ENCODE results near the gene CORO1C. TPM values are rescaled to one million over a fixed set of nuclear protein-coding genes. Genes with fewer than 3 reads are reported as not detected.
"Not testable (repeated sequence)": the region's sequence is repeated elsewhere in the genome, so short reads cannot be mapped to it uniquely, and the experiment has no call there.

The CORO1C gene
- total RNA-seq, 2 experiments from 2014 or later: 66.3 to 69.2 TPM

DNA sequence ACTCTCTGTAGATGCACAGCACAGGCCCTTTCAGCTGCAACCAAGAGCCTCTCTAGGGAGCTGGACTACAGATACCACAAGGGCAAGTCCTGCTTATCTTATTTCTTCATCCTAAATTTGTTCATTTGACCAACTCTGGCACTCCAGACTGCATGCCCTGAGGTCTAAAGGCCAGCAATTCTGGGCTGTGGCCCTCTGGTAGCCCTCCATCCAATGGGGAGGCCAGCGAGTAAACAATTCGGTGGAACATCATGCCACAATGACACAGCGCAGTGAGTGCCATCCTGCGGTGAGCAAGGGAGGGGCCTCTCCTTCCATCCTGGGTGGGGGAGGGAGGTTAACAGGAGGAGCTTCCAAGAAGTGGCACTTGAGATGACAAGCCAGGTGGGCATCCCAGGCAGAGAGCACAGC is 97.0 kb downstream of the CORO1C start:
- POLR2A ChIA-PET: interaction anchor here (0.5 to 10.9 kb wide), 12 partner anchors 13 to 223 kb away, joined by 3 to 121 read pairs (median 5); partner anchors contain the start of genes ISCU, SART3 and SSH1
- H3K9me3 Mint-ChIP-seq (ENCODE audit: insufficient read depth): no peaks in the 10 kb centered on the region
- H3K4me1 Mint-ChIP-seq (ENCODE audit: low read depth): peaks cover 61% of the 10 kb centered on the region
- peak overlapping the region; percentile 100 for H3K4me3 Mint-ChIP-seq
- no peaks in the 10 kb centered on the region for H3K27me3 Mint-ChIP-seq (ENCODE audit: low read depth)
- H3K27ac Mint-ChIP-seq: peak overlapping the region; percentile 99
- CTCF ChIA-PET: interaction anchor here (1.0 to 13.3 kb wide), 9 partner anchors 12 to 169 kb away, joined by 3 to 250 read pairs (median 16); no protein-coding TSS in a partner anchor
- H3K36me3 Mint-ChIP-seq (ENCODE audit: low read depth): peaks cover 52% of the 10 kb centered on the region
- peak; percentile 75 for DNase-seq
- ATAC-seq: peak; percentile 3

DNA sequence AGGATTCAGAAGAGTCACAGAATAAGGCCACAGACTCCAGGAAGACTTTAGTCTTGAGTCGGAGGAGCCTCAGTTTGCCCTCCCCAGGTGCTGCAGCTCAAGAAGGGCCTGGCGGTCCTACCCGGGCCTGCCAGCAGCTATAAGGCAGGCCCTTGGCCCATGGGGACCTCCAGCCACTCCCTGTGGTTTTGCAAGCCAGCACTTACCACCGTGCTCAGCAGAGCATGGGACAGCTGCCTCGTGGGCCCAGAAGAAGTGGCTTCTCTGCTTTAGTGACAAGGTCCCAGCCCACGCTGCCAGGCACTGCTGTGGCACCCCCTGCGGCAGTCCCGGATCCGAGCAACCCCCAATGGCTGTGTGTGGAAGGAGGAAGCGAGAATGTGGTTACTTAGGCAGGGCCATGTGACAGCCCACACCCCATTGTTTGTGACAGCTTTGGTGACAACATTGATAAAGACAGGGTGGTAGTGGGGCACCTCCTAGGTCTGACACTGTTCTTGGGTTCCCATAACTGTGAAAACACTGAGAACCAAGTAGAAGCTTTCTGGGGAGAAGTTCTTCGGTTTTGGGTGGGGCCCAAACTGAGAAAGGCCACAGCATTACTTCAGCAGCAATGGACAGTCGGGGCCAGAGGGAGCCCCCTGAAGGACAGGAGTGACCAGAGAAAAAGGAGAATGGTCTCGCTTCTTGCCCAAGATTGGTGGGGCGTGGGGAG is 97.6 kb downstream of the CORO1C start, which contains the start of gene SELPLG:
SELPLG (minus strand) TSS at position 361 of the 715 bp plus-strand sequence. CDS start 9,587 bp downstream, outside the sequence.
- CTCF ChIA-PET: interaction anchor here (1.3 to 13.3 kb wide), 12 partner anchors 13 to 170 kb away, joined by 3 to 250 read pairs (median 12); partner anchors contain the start of genes ISCU and SART3
- Mint-ChIP-seq H3K4me3 (peak within 1 kb of the TSS; percentile 100), H3K36me3 (ENCODE audit: low read depth) (peaks cover 55% of the 10 kb centered on the region), H3K9me3 (ENCODE audit: insufficient read depth) (no peaks in the 10 kb centered on the region), H3K4me1 (ENCODE audit: low read depth) (peaks cover 63% of the 10 kb centered on the region), H3K27ac (peak within 1 kb of the TSS; percentile 99), H3K27me3 (ENCODE audit: low read depth) (no peaks in the 10 kb centered on the region)
- peak; percentile 92 for DNase-seq
- POLR2A ChIA-PET: interaction anchor here (1.1 to 10.9 kb wide), 10 partner anchors 8 to 223 kb away, joined by 3 to 121 read pairs (median 5); partner anchors contain the start of genes ISCU, SART3 and SSH1
- ATAC-seq: peak; percentile 59

DNA sequence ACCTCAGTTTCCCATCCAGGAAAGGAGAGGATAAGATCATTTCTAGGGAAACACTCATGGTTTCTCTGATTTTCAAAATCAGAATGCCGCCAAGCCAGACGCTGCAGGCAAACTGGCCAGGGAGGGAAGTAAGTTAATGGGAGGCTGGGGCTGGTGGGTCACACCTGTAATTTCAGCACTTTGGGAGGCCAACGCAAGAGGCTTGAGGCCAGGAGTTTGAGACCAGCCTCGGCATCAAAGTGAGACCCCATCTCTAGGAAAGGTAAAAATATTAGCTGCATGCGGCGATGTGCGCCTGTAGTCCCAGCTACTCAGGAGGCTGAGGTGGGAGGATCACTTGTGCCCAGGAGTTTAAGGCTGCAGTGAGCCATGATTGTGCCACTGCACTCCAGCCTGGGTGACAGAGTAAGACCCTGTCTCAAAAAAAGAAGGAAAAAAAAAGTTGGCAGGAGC is 98.2 kb downstream of the CORO1C start:
- Mint-ChIP-seq H3K36me3 (ENCODE audit: low read depth) (peaks cover 60% of the 10 kb centered on the region), H3K9me3 (ENCODE audit: insufficient read depth) (no peaks in the 10 kb centered on the region), H3K27me3 (ENCODE audit: low read depth) (no peaks in the 10 kb centered on the region), H3K4me3 (peak overlapping the region; percentile 100), H3K4me1 (ENCODE audit: low read depth) (peaks cover 67% of the 10 kb centered on the region), H3K27ac (peak overlapping the region; percentile 99)
- DNase-seq: no peak
- POLR2A ChIA-PET: interaction anchor here (0.7 to 10.9 kb wide), 11 partner anchors 8 to 311 kb away, joined by 3 to 121 read pairs (median 3); partner anchors contain the start of genes ISCU and SART3
- CTCF ChIA-PET: interaction anchor here (1.0 to 13.3 kb wide), 9 partner anchors 13 to 170 kb away, joined by 3 to 250 read pairs (median 7); partner anchors contain the start of genes ISCU and SART3
- no peak for ATAC-seq

DNA sequence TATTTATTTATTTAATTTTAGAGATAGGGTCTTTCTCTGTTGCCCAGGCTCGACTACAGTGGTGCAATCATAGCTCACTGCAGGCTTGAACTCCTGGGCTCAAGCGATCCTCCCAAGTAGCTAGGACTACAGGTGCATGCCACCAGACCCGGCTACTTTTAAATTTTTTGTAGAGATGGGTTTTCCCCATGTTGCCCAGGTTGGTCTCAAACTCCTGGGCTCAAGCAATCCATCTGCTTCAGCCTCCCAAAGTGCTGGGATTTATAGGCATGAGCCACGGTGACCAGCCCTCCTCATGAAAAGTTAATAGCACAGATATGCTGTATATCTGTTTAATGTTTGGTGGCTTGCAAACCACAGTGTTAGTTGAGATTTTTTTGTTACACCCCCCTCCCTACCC is 100.1 kb downstream of the CORO1C start:
- ChIA-PET CTCF (interaction anchor here (1.1 to 13.3 kb wide), 7 partner anchors 13 to 70 kb away, joined by 3 to 250 read pairs (median 16); partner anchors contain the start of genes ISCU and SART3), POLR2A (interaction anchor here (0.6 to 10.9 kb wide), 6 partner anchors 13 to 206 kb away, joined by 3 to 121 read pairs (median 4); partner anchors contain the start of genes ISCU and SART3)
- not testable (repeated sequence) for DNase-seq; ATAC-seq; H3K27me3 Mint-ChIP-seq (ENCODE audit: low read depth); H3K9me3 Mint-ChIP-seq (ENCODE audit: insufficient read depth)
- peaks cover 64% of the 10 kb centered on the region for H3K4me1 Mint-ChIP-seq (ENCODE audit: low read depth)
- H3K27ac Mint-ChIP-seq: peak overlapping the region; percentile 100
- H3K36me3 Mint-ChIP-seq (ENCODE audit: low read depth): peaks cover 65% of the 10 kb centered on the region
- peak overlapping the region; percentile 100 for H3K4me3 Mint-ChIP-seq

DNA sequence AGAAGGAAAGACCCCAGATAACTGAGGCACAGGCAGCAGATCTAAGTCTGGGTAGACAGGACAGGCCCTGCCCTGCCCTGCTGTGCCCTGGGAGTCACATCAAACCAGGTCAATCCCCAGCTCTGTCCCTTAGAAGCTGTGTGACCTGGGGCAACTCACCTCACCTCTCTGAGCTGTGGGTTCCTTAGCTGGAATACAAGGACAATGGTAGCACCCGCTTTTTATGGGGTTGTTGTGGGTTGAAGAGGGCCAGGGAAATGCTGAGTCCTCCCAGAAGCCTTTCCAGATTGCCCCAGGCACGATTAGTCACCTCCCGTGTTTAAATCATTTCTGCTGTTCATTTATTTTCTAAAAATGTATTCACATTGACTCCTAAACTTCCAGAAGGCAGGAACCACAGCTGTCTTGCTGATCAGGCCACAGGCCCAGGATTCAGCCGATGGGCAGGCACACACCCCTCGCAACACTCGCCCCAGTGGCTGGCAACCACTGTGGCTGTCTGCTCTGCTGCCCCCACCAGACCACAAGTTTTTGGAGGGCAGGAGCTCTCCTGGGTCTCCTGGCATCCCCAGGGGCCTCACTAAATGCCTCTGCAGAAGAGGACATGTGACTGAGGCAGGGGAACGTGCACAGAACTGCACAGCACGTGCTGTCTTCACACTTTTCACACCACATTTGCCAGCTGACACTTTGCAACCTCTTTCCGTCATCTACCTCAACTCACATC is 100.7 kb downstream of the CORO1C start:
- Mint-ChIP-seq H3K27me3 (ENCODE audit: low read depth) (no peaks in the 10 kb centered on the region), H3K4me1 (ENCODE audit: low read depth) (peaks cover 60% of the 10 kb centered on the region), H3K9me3 (ENCODE audit: insufficient read depth) (no peaks in the 10 kb centered on the region), H3K36me3 (ENCODE audit: low read depth) (peaks cover 65% of the 10 kb centered on the region), H3K4me3 (peak overlapping the region; percentile 100), H3K27ac (peak overlapping the region; percentile 100)
- ChIA-PET POLR2A (interaction anchor here (0.7 to 10.9 kb wide), 4 partner anchors 12 to 1259 kb away, joined by 3 to 121 read pairs (median 60); partner anchors contain the start of genes ISCU and SART3), CTCF (interaction anchor here (1.1 to 13.3 kb wide), 6 partner anchors 13 to 69 kb away, joined by 3 to 250 read pairs (median 21); partner anchors contain the start of genes ISCU and SART3)
- ATAC-seq: no peak
- DNase-seq: peak; percentile 47

DNA sequence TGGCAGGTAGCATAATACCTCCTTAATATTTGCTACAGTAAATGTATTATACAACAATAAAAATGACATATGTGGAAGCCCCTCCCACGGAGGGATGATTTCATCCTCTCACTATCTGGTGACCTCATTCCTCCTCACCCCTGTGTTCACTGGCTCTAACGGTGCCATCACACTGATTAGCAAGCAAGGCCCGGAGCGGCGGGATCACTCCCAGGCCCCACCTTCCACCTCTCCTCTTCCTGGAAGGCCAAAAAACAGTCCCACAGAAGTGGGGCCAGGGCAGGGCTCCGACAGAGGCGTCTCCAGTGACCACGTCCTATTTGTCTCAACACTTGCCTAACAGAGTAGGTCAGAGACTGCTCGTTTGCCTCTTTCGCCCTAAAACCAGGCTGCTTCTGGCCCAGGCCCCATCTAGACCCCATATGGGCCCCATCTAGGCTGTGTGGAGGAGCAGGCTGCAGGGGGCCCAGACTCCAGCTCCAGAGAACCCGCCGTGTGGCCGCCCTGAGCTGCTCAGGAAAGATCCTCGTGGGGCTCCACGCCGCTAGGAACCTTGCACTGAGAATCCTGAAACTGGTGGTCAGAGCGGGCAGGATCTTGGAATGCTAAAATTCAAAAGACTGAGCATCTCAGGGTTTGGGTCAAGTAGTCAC is 101.4 kb downstream of the CORO1C start:
- ATAC-seq: peak; percentile 43
- peak overlapping the region; percentile 100 for H3K27ac Mint-ChIP-seq
- POLR2A ChIA-PET: interaction anchor here (0.7 to 10.9 kb wide), 6 partner anchors 12 to 1260 kb away, joined by 3 to 121 read pairs (median 8); partner anchors contain the start of genes ISCU and SART3
- H3K9me3 Mint-ChIP-seq (ENCODE audit: insufficient read depth): no peaks in the 10 kb centered on the region
- peak; percentile 81 for DNase-seq
- H3K27me3 Mint-ChIP-seq (ENCODE audit: low read depth): no peaks in the 10 kb centered on the region
- peak overlapping the region; percentile 100 for H3K4me3 Mint-ChIP-seq
- H3K36me3 Mint-ChIP-seq (ENCODE audit: low read depth): peaks cover 72% of the 10 kb centered on the region
- CTCF ChIA-PET: interaction anchor here (0.8 to 13.3 kb wide), 7 partner anchors 12 to 69 kb away, joined by 3 to 250 read pairs (median 15); partner anchors contain the start of genes ISCU and SART3
- H3K4me1 Mint-ChIP-seq (ENCODE audit: low read depth): peaks cover 60% of the 10 kb centered on the region

DNA sequence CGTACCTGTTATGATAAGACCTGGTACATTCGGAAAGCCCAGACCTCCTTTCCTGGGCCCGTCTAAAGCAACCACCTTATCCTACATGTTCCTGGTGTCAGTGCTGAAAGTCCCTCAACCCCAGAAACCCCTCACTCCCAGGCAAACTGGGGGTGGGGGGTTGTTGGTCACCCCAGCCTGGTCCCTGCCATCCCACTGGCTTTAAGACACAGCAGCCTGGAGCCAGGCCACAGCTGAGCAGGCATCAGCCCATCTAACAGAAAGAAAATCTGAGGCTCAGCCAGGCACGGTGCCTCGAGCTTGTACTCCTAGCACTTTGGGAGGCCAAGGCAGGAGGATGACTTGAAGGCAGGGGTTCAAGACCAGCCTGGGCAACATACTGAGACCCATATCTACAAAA is 102.2 kb downstream of the CORO1C start:
- H3K27me3 Mint-ChIP-seq (ENCODE audit: low read depth): no peaks in the 10 kb centered on the region
- H3K4me3 Mint-ChIP-seq: peak overlapping the region; percentile 100
- peak; percentile 41 for DNase-seq
- ChIA-PET CTCF (interaction anchor here (0.8 to 13.3 kb wide), 7 partner anchors 11 to 68 kb away, joined by 3 to 250 read pairs (median 10); partner anchors contain the start of genes ISCU and SART3), POLR2A (interaction anchor here (0.6 to 10.9 kb wide), 7 partner anchors 11 to 230 kb away, joined by 3 to 121 read pairs (median 5); partner anchors contain the start of genes ISCU and SART3)
- peak overlapping the region; percentile 100 for H3K27ac Mint-ChIP-seq
- peaks cover 78% of the 10 kb centered on the region for H3K36me3 Mint-ChIP-seq (ENCODE audit: low read depth)
- H3K9me3 Mint-ChIP-seq (ENCODE audit: insufficient read depth): no peaks in the 10 kb centered on the region
- no peak for ATAC-seq
- H3K4me1 Mint-ChIP-seq (ENCODE audit: low read depth): peaks cover 54% of the 10 kb centered on the region

DNA sequence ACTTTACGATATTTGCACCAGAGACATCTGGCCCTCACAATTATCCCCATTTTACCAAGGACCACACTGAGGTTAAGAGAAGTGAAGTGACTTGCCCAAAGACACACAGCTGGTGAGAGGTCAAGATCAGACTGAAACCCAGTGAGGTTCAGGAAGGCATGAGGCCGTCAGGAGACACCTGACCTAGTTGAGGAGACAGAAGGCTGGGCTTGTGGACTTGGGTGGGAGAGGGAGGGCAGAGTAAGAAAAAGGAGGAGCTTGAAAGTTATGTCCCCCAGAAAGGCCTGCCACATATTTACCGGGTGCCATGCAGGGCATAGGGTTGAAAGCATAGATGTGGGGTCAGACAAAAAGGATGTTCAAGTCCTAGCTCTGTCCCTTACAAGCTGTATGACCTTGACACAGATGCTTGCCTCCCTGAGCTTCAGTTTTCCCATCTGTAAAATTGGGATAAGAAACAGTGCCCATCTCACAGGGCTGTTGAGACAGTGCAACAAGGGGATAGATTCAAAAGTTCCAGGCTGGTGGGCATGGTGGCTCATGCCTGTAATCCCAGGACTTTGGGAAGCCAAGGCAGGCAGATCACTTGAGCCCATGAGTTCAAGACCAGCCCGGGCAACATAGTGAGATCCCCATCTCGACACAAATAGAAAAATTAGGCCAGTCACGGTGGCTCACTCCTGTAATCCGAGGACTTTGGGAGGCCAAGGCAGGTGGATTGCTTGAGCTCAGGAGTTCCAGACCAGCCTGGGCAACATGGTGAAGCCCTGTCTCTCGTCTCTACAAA is 104.0 kb downstream of the CORO1C start:
- H3K36me3 Mint-ChIP-seq (ENCODE audit: low read depth): peaks cover 82% of the 10 kb centered on the region
- H3K27ac Mint-ChIP-seq: peak overlapping the region; percentile 77
- no peaks in the 10 kb centered on the region for H3K27me3 Mint-ChIP-seq (ENCODE audit: low read depth)
- DNase-seq (no peak), ATAC-seq (no peak)
- CTCF ChIA-PET: interaction anchor here (0.6 to 13.3 kb wide), 8 partner anchors 9 to 283 kb away, joined by 3 to 250 read pairs (median 3); no protein-coding TSS in a partner anchor
- H3K9me3 Mint-ChIP-seq (ENCODE audit: insufficient read depth): no peaks in the 10 kb centered on the region
- H3K4me3 Mint-ChIP-seq: peak overlapping the region; percentile 50
- POLR2A ChIA-PET: interaction anchor here (0.7 to 10.9 kb wide), 6 partner anchors 9 to 65 kb away, joined by 3 to 121 read pairs (median 9); partner anchors contain the start of genes ISCU and SART3
- H3K4me1 Mint-ChIP-seq (ENCODE audit: low read depth): peaks cover 64% of the 10 kb centered on the region

DNA sequence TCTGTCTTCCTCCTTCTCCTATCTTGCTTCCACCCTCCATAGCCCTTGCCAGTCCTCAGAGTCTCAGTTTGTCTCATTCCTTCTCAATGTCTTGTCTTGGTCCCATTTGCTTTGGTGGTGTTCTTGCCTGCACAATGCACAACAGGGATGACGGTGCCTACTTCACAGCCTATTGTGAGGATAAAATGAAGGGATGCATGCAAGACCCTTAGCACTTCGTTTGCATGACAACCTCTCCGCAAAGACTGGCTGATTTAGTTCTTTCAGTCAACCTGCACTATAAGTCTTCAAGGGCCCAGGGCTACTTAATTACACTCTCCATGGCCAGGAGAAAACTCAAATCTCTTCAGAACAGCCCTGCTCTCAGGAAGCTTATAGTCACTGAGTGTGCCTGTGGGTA is 106.1 kb downstream of the CORO1C start:
- ATAC-seq (no peak), DNase-seq (no peak)
- H3K36me3 Mint-ChIP-seq (ENCODE audit: low read depth): peaks cover 83% of the 10 kb centered on the region
- H3K27me3 Mint-ChIP-seq (ENCODE audit: low read depth): no peaks in the 10 kb centered on the region
- no peaks in the 10 kb centered on the region for H3K9me3 Mint-ChIP-seq (ENCODE audit: insufficient read depth)
- ChIA-PET CTCF (interaction anchor here (13.3 kb wide), 1 partner anchor 7 kb away, joined by 250 read pairs; no protein-coding TSS in a partner anchor), POLR2A (no interaction called here)
- H3K4me1 Mint-ChIP-seq (ENCODE audit: low read depth): peaks cover 60% of the 10 kb centered on the region
- H3K4me3 Mint-ChIP-seq: no peak overlapping the region
- peak overlapping the region; percentile 37 for H3K27ac Mint-ChIP-seq

DNA sequence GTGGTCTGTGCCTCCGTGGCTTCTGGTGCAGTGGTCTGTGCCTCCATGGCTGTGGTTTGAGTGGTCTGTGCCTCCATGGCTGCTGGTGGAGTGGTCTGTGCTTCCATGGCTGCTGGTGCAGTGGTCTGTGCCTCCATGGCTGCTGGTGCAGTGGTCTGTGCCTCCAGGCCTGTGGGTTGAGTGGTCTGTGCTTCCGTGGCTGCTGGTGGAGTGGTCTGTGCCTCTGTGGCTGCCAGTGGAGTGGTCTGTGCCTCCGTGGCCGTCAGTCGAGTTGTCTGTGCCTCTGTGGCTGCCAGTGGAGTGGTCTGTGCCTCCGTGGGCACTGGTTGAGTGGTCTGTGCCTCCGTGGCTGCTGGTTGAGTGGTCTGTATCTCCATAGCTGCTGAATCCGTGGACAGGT is 107.7 kb downstream of the CORO1C start:
- Mint-ChIP-seq H3K9me3 (ENCODE audit: insufficient read depth) (no peaks in the 10 kb centered on the region), H3K27me3 (ENCODE audit: low read depth) (no peaks in the 10 kb centered on the region), H3K27ac (no peak overlapping the region), H3K4me3 (no peak overlapping the region), H3K36me3 (ENCODE audit: low read depth) (peaks cover 82% of the 10 kb centered on the region), H3K4me1 (ENCODE audit: low read depth) (peaks cover 59% of the 10 kb centered on the region)
- DNase-seq: no peak
- ATAC-seq: no peak
- POLR2A ChIA-PET: no interaction called here
- CTCF ChIA-PET: no interaction called here
